Smooth muscle cell (in vitro differentiated cells): ENCODE results near the gene IAH1. TPM values are rescaled to one million over a fixed set of nuclear protein-coding genes. Genes with fewer than 3 reads are reported as not detected.

ENCODE experiments used
- DNase-seq: peaks from one replicate; lab custom pipeline; 2025; ENCODE audit not compliant: unreplicated experiment; lab: John Stamatoyannopoulos, UW
- H2AFZ ChIP-seq: fragments of 200-600 bp; sonication (generic); 2 replicates; pipeline ENCODE4 v1.6.0; 2016; ENCODE audit warnings: antibody characterized with exemption, low read depth, mild to moderate bottlenecking
- H3F3A ChIP-seq: fragments of 200-600 bp; sonication (generic); 2 replicates; pipeline ENCODE4 v1.6.0; 2017; ENCODE audit warnings: antibody characterized with exemption, low read depth
- H3K27ac ChIP-seq: fragments of 200-600 bp; sonication (generic); 2 replicates; pipeline ENCODE4 v1.5.1; 2016; ENCODE audit warnings: low read depth, mild to moderate bottlenecking
- H3K27me3 ChIP-seq: fragments of 200-600 bp; sonication (generic); 2 replicates; pipeline ENCODE4 v1.6.1; 2016; ENCODE audit warnings: low read depth, mild to moderate bottlenecking
- H3K36me3 ChIP-seq: fragments of 200-600 bp; sonication (generic); 2 replicates; pipeline ENCODE4 v1.5.1; 2016; ENCODE audit warnings: low read depth
- H3K4me1 ChIP-seq: fragments of 200-600 bp; sonication (generic); 2 replicates; pipeline ENCODE4 v1.5.1; 2016; ENCODE audit warnings: low read depth
- H3K4me2 ChIP-seq: fragments of 200-600 bp; sonication (generic); 2 replicates; pipeline ENCODE4 v1.6.0; 2016; ENCODE audit warnings: mild to moderate bottlenecking
- H3K4me3 ChIP-seq: fragments of 200-600 bp; sonication (generic); 2 replicates; pipeline ENCODE4 v1.5.1; 2016; ENCODE audit warnings: mild to moderate bottlenecking
- H3K79me2 ChIP-seq: fragments of 200-600 bp; sonication (generic); 2 replicates; pipeline ENCODE4 v1.6.0; 2016; ENCODE audit warnings: low read depth, mild to moderate bottlenecking
- H3K9ac ChIP-seq: fragments of 200-600 bp; sonication (generic); 2 replicates; pipeline ENCODE4 v1.6.0; 2016; ENCODE audit warnings: low read depth
- H3K9me3 ChIP-seq: fragments of 200-600 bp; sonication (generic); replicated peaks from 2 replicates; pipeline ENCODE4 v1.5.1; 2016; ENCODE audit warnings: low read depth
- H4K20me1 ChIP-seq: fragments of 200-600 bp; sonication (generic); 2 replicates; pipeline ENCODE4 v1.6.0; 2016; ENCODE audit warnings: low read depth
- WGBS: methylation state at CpG from one replicate; pipeline ENCODE4 v1.1.7; 2016; ENCODE audit warnings: low lambda C conversion rate; 5-methylcytosine and 5-hydroxymethylcytosine counted together
- polyA plus RNA-seq: library from polyadenylated mRNA; unstranded; fragments of >200 nt; fragmentation: Nextera tagmentation; extraction: Ambion mirVana; gene quantifications from 2 replicates; pipeline ENCODE4 v1.2.1, GENCODE V29; 2016
- total RNA-seq: library from RNA; depleted of rRNA; stranded (reverse); fragments of >200 nt; gene quantifications from 2 replicates; pipeline ENCODE4 v1.2.3, GENCODE V29; 2014
- TF ChIP-seq, protein P1 (sequence below): fragments of 200-600 bp; sonication (generic); IDR thresholded peaks from 2 replicates; pipeline ENCODE4 v1.5.1; 2017; ENCODE audit warnings: borderline replicate concordance, mild to moderate bottlenecking, antibody characterized with exemption; ENCODE audit not compliant: insufficient read depth, poor library complexity, severe bottlenecking

IAH1 gene
- total and polyA plus RNA-seq, 2 experiments from 2014 or later, result 40.8 to 73.7 TPM

DNA sequence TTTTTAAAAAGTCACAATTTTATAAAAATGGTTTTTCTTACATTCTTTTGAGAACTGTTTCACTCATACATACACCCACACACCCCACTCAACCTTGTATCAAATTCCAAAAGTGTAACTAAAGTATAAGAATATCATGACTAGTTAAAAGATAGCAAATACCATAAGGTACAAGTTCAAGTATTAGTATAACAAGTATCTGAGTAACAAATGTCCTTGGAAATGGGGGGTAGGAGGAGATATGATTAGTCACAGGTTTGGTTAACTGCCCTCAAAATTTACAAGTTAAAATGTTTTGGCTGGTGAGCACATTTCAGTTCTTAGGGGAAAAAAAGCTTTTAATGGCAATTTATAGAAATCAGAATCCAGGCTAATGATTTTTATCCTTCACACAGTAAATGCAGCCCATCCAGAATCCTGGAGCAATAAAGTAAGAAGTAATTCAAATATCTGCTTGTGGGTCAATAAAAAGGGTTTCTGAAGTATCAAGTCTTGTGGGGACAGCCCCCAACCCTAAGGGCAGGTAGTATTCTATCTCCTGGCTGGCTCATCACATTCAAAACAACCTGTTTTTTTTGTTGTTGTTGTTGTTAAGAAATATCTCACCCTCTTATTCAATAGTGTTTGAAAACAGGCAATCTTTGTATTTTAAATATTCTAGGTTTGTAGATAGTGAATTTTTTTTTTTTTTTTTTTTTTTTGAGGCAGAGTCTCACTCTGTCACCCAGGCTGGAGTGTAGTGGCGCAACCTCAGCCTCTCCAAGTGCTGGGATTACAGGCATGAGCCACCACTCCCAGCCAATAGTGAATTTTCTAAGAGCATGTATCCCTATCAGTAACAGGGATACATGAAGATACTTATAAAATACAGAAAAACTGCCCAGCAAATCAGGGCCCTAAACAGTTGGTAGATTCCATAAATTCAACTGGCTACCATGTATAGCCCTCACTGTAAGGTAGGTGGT is 14.5 kb downstream of the IAH1 start:
- Histone ChIP-seq H3K4me1 (no peaks in the 10 kb centered on the region), H3K79me2 (no peaks in the 10 kb centered on the region), H3K9me3 (no peaks in the 10 kb centered on the region), H3K27ac (peak overlapping the region; percentile 27), H3F3A (peaks cover 6% of the 10 kb centered on the region), H3K36me3 (peaks cover 28% of the 10 kb centered on the region), H3K27me3 (no peaks in the 10 kb centered on the region), H2AFZ (no peak overlapping the region), H4K20me1 (peaks cover 12% of the 10 kb centered on the region), H3K9ac (no peak overlapping the region), H3K4me3 (no peak overlapping the region), H3K4me2 (no peak overlapping the region)
- WGBS, result 100% methylated on average over 1 of the region's 1 CpG
- TF ChIP-seq, protein P1, sequence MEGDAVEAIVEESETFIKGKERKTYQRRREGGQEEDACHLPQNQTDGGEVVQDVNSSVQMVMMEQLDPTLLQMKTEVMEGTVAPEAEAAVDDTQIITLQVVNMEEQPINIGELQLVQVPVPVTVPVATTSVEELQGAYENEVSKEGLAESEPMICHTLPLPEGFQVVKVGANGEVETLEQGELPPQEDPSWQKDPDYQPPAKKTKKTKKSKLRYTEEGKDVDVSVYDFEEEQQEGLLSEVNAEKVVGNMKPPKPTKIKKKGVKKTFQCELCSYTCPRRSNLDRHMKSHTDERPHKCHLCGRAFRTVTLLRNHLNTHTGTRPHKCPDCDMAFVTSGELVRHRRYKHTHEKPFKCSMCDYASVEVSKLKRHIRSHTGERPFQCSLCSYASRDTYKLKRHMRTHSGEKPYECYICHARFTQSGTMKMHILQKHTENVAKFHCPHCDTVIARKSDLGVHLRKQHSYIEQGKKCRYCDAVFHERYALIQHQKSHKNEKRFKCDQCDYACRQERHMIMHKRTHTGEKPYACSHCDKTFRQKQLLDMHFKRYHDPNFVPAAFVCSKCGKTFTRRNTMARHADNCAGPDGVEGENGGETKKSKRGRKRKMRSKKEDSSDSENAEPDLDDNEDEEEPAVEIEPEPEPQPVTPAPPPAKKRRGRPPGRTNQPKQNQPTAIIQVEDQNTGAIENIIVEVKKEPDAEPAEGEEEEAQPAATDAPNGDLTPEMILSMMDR, result no peak
- DNase-seq, result no peak

DNA sequence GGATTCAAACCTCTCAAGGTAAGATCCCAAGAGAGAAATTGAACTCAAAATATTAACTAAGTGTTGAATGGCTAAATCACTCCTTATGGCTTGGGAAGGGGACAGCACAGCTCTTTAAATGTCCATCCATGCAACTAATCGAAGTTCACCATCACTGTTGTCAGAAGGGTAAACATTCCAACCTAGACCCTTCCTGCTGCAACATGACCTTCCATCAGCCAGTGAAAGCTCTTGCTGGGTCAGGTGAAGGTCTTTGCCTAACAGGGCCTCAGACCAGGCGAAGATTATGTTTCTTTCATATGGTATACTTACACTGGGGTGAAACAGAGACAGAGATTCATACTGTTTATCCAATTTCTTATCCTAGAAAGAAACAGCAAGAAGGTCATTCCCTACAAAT is 16.4 kb downstream of the IAH1 start:
- Histone ChIP-seq H3K36me3 (peaks cover 40% of the 10 kb centered on the region), H2AFZ (no peak overlapping the region), H3K27ac (no peak overlapping the region), H3K4me2 (no peak overlapping the region), H3K9ac (no peak overlapping the region), H3K9me3 (no peaks in the 10 kb centered on the region), H3F3A (peaks cover 6% of the 10 kb centered on the region), H3K79me2 (no peaks in the 10 kb centered on the region), H4K20me1 (peaks cover 12% of the 10 kb centered on the region), H3K27me3 (no peaks in the 10 kb centered on the region), H3K4me3 (no peak overlapping the region), H3K4me1 (no peaks in the 10 kb centered on the region)
- TF ChIP-seq, protein P1, result no peak
- DNase-seq, result no peak
- 95% methylated on average over 2 of the region's 2 CpGs for WGBS

DNA sequence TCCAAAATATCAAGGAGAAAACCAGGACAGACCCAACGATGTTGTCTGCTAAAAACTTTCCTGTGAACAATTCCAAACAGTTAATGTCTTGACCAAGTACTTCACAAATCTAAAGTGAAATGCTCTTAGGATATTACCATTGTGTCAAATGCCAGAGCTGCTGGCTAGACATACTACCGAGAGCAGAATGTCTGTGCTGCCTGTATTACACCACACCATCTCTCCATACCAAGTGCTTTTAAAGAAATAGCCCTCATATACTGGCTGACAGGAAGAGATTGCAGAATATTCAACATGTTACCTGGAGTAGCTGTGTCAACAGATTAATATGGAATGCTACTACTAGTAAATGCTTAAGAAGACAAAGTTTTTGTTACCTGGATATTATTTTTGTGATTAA is 18.6 kb downstream of the IAH1 start:
- Histone ChIP-seq H2AFZ (no peak overlapping the region), H4K20me1 (peaks cover 20% of the 10 kb centered on the region), H3K4me2 (no peak overlapping the region), H3K27me3 (no peaks in the 10 kb centered on the region), H3K27ac (no peak overlapping the region), H3K9ac (no peak overlapping the region), H3K4me3 (no peak overlapping the region), H3K9me3 (no peaks in the 10 kb centered on the region), H3K4me1 (no peaks in the 10 kb centered on the region), H3F3A (peaks cover 6% of the 10 kb centered on the region), H3K36me3 (peaks cover 36% of the 10 kb centered on the region), H3K79me2 (no peaks in the 10 kb centered on the region)
- 97% methylated on average over 2 of the region's 2 CpGs for WGBS
- no peak for DNase-seq
- TF ChIP-seq, protein P1, result no peak

DNA sequence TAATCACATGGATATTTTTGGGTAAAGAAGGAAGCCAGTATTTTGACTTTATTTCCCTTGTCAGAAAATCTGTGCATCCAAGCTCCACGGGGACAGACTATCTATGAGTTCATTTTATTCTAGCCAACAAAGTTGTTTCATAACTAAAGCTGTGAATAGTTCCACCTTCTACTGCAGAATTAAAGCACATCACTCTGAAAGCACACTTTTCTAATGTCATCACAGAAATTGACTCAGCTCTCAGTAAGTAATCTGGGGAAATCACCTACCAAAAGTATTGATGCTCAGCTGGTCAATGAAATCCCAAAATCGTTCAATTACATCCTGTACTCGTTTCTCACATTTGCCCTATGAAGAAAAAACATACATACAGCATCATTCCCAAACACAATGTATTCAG is 19.1 kb downstream of the IAH1 start:
- Histone ChIP-seq H3K4me3 (no peak overlapping the region), H3K9ac (no peak overlapping the region), H4K20me1 (peaks cover 16% of the 10 kb centered on the region), H3K4me2 (no peak overlapping the region), H3F3A (peaks cover 6% of the 10 kb centered on the region), H3K4me1 (no peaks in the 10 kb centered on the region), H3K36me3 (peaks cover 32% of the 10 kb centered on the region), H3K9me3 (no peaks in the 10 kb centered on the region), H3K79me2 (no peaks in the 10 kb centered on the region), H2AFZ (no peak overlapping the region), H3K27ac (no peak overlapping the region), H3K27me3 (no peaks in the 10 kb centered on the region)
- DNase-seq, result no peak
- TF ChIP-seq, protein P1, result no peak
- 89% methylated on average over 3 of the region's 3 CpGs for WGBS
